ENCODE results near the gene NOP14. TPM values are rescaled to one million over a fixed set of nuclear protein-coding genes. Genes with fewer than 3 reads are reported as not detected.
A peak's percentile ranks its signal among the peaks of the same experiment; 100 is the strongest.

NOP14 gene
- total RNA-seq, 2 experiments from 2014 or later, result 76.8 to 77.3 TPM

- TF ChIP-seq CTCF (IDR thresholded peaks at IDR 0.05), result no peak
- ChIA-PET CTCF (interaction anchor here (1.4 kb wide), 1 partner anchor 142 kb away, joined by 3 read pairs; no protein-coding TSS in a partner anchor), POLR2A (interaction anchor here (0.9 kb wide), 1 partner anchor 47 kb away, joined by 3 read pairs; no protein-coding TSS in a partner anchor)
- H3K9me3 Mint-ChIP-seq, result no peaks in the 10 kb centered on the region
- peaks cover 33% of the 10 kb centered on the region for H3K4me1 Mint-ChIP-seq (ENCODE audit: low read depth)
- no peaks in the 10 kb centered on the region for H3K27me3 Mint-ChIP-seq
- intact Hi-C loops (cut with micrococcal nuclease), result no loop called here
- H3K27ac Mint-ChIP-seq, result peak overlapping the region; percentile 52
- DNase-seq (no peak), ATAC-seq (no peak)
- H3K4me3 Mint-ChIP-seq, result no peak overlapping the region
- peaks cover 53% of the 10 kb centered on the region for H3K36me3 Mint-ChIP-seq (ENCODE audit: low read depth)
These were observed 57.7 kb downstream of the NOP14 start for GRCh38 chr4:2905544-2905943.

- TF ChIP-seq CTCF (IDR thresholded peaks at IDR 0.05), result no peak
- no peaks in the 10 kb centered on the region for H3K27me3 Mint-ChIP-seq
- ChIA-PET CTCF (no interaction called here), POLR2A (no interaction called here)
- no peaks in the 10 kb centered on the region for H3K9me3 Mint-ChIP-seq
- peak overlapping the region; percentile 55 for H3K27ac Mint-ChIP-seq
- ATAC-seq (no peak), DNase-seq (no peak)
- H3K4me1 Mint-ChIP-seq (ENCODE audit: low read depth), result peaks cover 26% of the 10 kb centered on the region
- intact Hi-C loops (cut with micrococcal nuclease), result no loop called here
- no peak overlapping the region for H3K4me3 Mint-ChIP-seq
- H3K36me3 Mint-ChIP-seq (ENCODE audit: low read depth), result peaks cover 41% of the 10 kb centered on the region
These were observed 61.1 kb downstream of the NOP14 start for GRCh38 chr4:2902126-2902525.

GRCh38 chr4:2901186-2901585, 62.0 kb downstream of the NOP14 start:
- Mint-ChIP-seq H3K4me1 (ENCODE audit: low read depth) (peaks cover 17% of the 10 kb centered on the region), H3K4me3 (no peak overlapping the region), H3K27ac (no peak overlapping the region), H3K9me3 (no peaks in the 10 kb centered on the region), H3K36me3 (ENCODE audit: low read depth) (peaks cover 34% of the 10 kb centered on the region), H3K27me3 (no peaks in the 10 kb centered on the region)
- ChIA-PET POLR2A (no interaction called here), CTCF (no interaction called here)
- ATAC-seq, result no peak
- no peak for TF ChIP-seq CTCF (IDR thresholded peaks at IDR 0.05)
- intact Hi-C loops (cut with micrococcal nuclease), result no loop called here
- no peak for DNase-seq

GRCh38 chr4:2900741-2901140, 62.5 kb downstream of the NOP14 start:
- intact Hi-C loops (cut with micrococcal nuclease), result no loop called here
- Mint-ChIP-seq H3K4me1 (ENCODE audit: low read depth) (peaks cover 14% of the 10 kb centered on the region), H3K27me3 (no peaks in the 10 kb centered on the region), H3K4me3 (no peak overlapping the region), H3K36me3 (ENCODE audit: low read depth) (peaks cover 32% of the 10 kb centered on the region), H3K9me3 (no peaks in the 10 kb centered on the region), H3K27ac (peak overlapping the region; percentile 2)
- no peak for DNase-seq
- ATAC-seq, result no peak
- no peak for TF ChIP-seq CTCF (IDR thresholded peaks at IDR 0.05)
- ChIA-PET CTCF (no interaction called here), POLR2A (no interaction called here)

- no peak overlapping the region for H3K4me3 Mint-ChIP-seq
- no peaks in the 10 kb centered on the region for H3K27me3 Mint-ChIP-seq
- no peaks in the 10 kb centered on the region for H3K4me1 Mint-ChIP-seq (ENCODE audit: low read depth)
- ChIA-PET POLR2A (no interaction called here), CTCF (no interaction called here)
- H3K36me3 Mint-ChIP-seq (ENCODE audit: low read depth), result peaks cover 35% of the 10 kb centered on the region
- intact Hi-C loops (cut with micrococcal nuclease), result no loop called here
- no peak for TF ChIP-seq CTCF (IDR thresholded peaks at IDR 0.05)
- peak overlapping the region; percentile 10 for H3K27ac Mint-ChIP-seq
- no peak for ATAC-seq
- DNase-seq, result no peak
- H3K9me3 Mint-ChIP-seq, result no peaks in the 10 kb centered on the region
These were observed 65.2 kb downstream of the NOP14 start for GRCh38 chr4:2898001-2898400.

Data from activated CD8-positive, alpha-beta T cell treated with anti-CD3 and anti-CD28 coated beads for 36 hours (primary cell).